WTC11 (cell line): Measurements from ENCODE around the gene GRAP2. TPM values are rescaled to one million over a fixed set of nuclear protein-coding genes. Genes with fewer than 3 reads are reported as not detected.

Source experiments
- ATAC-seq: fragments of 200-7000 bp; cut with Tn5 transposase; 2 replicates; pipeline ENCODE4 v1.10.0; 2021; ENCODE audit warnings: mild to moderate bottlenecking, moderate library complexity
- CTCF ChIA-PET: fragments of 300-600 bp; sonication (Branson Sonifier 250); formaldehyde crosslinking; loops from one replicate; lab custom pipeline; 2021; ENCODE audit warnings: antibody characterized with exemption; lab: Charles Lee
- POLR2A ChIA-PET: fragments of 350-600 bp; sonication (Branson Sonifier 250); formaldehyde crosslinking; loops from one replicate; lab custom pipeline; 2021; ENCODE audit warnings: antibody characterized with exemption; lab: Charles Lee
- DNase-seq: peaks from one replicate; pipeline ENCODE4 v3.0.0; 2021; ENCODE audit warnings: low spot score
- H3K27ac Mint-ChIP-seq: 2 replicates; pipeline ENCODE4 v1.8.0; 2021; ENCODE audit warnings: mixed read lengths
- H3K27me3 Mint-ChIP-seq: 2 replicates; pipeline ENCODE4 v1.8.0; 2021; ENCODE audit warnings: low read depth, mild to moderate bottlenecking, moderate library complexity, mixed read lengths
- H3K36me3 Mint-ChIP-seq: 2 replicates; pipeline ENCODE4 v1.8.0; 2021; ENCODE audit warnings: mixed read lengths
- H3K4me1 Mint-ChIP-seq: 2 replicates; pipeline ENCODE4 v1.8.0; 2022; ENCODE audit warnings: mixed read lengths
- H3K4me3 Mint-ChIP-seq: 2 replicates; pipeline ENCODE4 v1.8.0; 2021; ENCODE audit warnings: mild to moderate bottlenecking, moderate library complexity, mixed read lengths
- H3K9me3 Mint-ChIP-seq: 2 replicates; pipeline ENCODE4 v1.8.0; 2021; ENCODE audit warnings: mixed read lengths
- AR ChIP-seq: fragments of 250-450 bp; sonication (Bioruptor Pico); IDR thresholded peaks from 2 replicates; pipeline ENCODE4 v1.9.0; 2021; ENCODE audit warnings: mild to moderate bottlenecking
- ARID4B ChIP-seq: sonication (generic); formaldehyde crosslinking; IDR thresholded peaks from 2 replicates; pipeline ENCODE4 v1.8.0; 2023; ENCODE audit warnings: missing genetic modification reagents, mild to moderate bottlenecking, borderline replicate concordance
- ATF6 ChIP-seq: sonication (generic); formaldehyde crosslinking; IDR thresholded peaks from 2 replicates; pipeline ENCODE4 v1.8.1; 2023; ENCODE audit warnings: mild to moderate bottlenecking, missing genetic modification reagents
- EMX1 ChIP-seq: fragments of 250-450 bp; sonication (Bioruptor Pico); IDR thresholded peaks from 2 replicates; pipeline ENCODE4 v1.8.0; 2021; ENCODE audit warnings: mild to moderate bottlenecking
- ESRRA ChIP-seq: sonication (generic); formaldehyde crosslinking; IDR thresholded peaks from 2 replicates; pipeline ENCODE4 v1.8.1; 2022; ENCODE audit warnings: mild to moderate bottlenecking, missing genetic modification reagents, borderline replicate concordance
- FOXP4 ChIP-seq: sonication (generic); formaldehyde crosslinking; IDR thresholded peaks from 2 replicates; pipeline ENCODE4 v1.8.0; 2022; ENCODE audit warnings: mild to moderate bottlenecking, missing genetic modification reagents
- GABPB1 ChIP-seq: sonication (generic); formaldehyde crosslinking; IDR thresholded peaks from 2 replicates; pipeline ENCODE4 v1.8.1; 2023; ENCODE audit warnings: mild to moderate bottlenecking, missing genetic modification reagents
- IRF1 ChIP-seq: sonication (generic); formaldehyde crosslinking; IDR thresholded peaks from 2 replicates; pipeline ENCODE4 v1.8.0; 2023; ENCODE audit warnings: missing genetic modification reagents
- NR1H2 ChIP-seq: sonication (generic); formaldehyde crosslinking; IDR thresholded peaks from 2 replicates; pipeline ENCODE4 v1.9.0; 2021; ENCODE audit warnings: mild to moderate bottlenecking, moderate library complexity, missing genetic modification reagents
- OVOL2 ChIP-seq: fragments of 250-450 bp; sonication (Bioruptor Pico); IDR thresholded peaks from 2 replicates; pipeline ENCODE4 v1.9.0; 2021; ENCODE audit warnings: mild to moderate bottlenecking, borderline replicate concordance
- PREB ChIP-seq: sonication (generic); formaldehyde crosslinking; IDR thresholded peaks from 2 replicates; pipeline ENCODE4 v1.8.1; 2022; ENCODE audit warnings: mild to moderate bottlenecking, missing genetic modification reagents, moderate library complexity, borderline replicate concordance
- RELA ChIP-seq: sonication (generic); formaldehyde crosslinking; IDR thresholded peaks from 2 replicates; pipeline ENCODE4 v1.8.1; 2022; ENCODE audit warnings: missing genetic modification reagents, mild to moderate bottlenecking, borderline replicate concordance
- SP1 ChIP-seq: sonication (generic); formaldehyde crosslinking; conservative IDR thresholded peaks from 2 replicates; pipeline ENCODE4 v1.8.1; 2022; ENCODE audit warnings: missing genetic modification reagents
- ZNF219 ChIP-seq: sonication (generic); formaldehyde crosslinking; IDR thresholded peaks from 2 replicates; pipeline ENCODE4 v1.8.0; 2023; ENCODE audit warnings: missing genetic modification reagents, mild to moderate bottlenecking, borderline replicate concordance
- ZNF263 ChIP-seq: sonication (generic); formaldehyde crosslinking; IDR thresholded peaks from 2 replicates; pipeline ENCODE4 v1.8.1; 2022; ENCODE audit warnings: low read depth, mild to moderate bottlenecking, moderate library complexity, missing genetic modification reagents
- ZNF423 ChIP-seq: fragments of 250-450 bp; sonication (Bioruptor Pico); IDR thresholded peaks from 2 replicates; pipeline ENCODE4 v2.1.2; 2022; ENCODE audit warnings: mild to moderate bottlenecking, moderate library complexity
- ZNF671 ChIP-seq: fragments of 250-450 bp; sonication (Bioruptor Pico); IDR thresholded peaks from 2 replicates; pipeline ENCODE4 v1.8.0; 2021; ENCODE audit warnings: mild to moderate bottlenecking
- ZSCAN18 ChIP-seq: fragments of 250-450 bp; sonication (Bioruptor Pico); IDR thresholded peaks from 2 replicates; pipeline ENCODE4 v2.1.2; 2022; ENCODE audit warnings: mild to moderate bottlenecking, moderate library complexity
- total RNA-seq: library from RNA; stranded (reverse); gene quantifications from 3 replicates; pipeline ENCODE4 v1.2.3, GENCODE V29; 2021

The GRAP2 gene
- total RNA-seq, 1 experiment from 2014 or later, result 0.33 TPM

- TF ChIP-seq ZNF423 (CRISPR knock-in tag) (no peak), IRF1 (CRISPR knock-in tag) (no peak), ATF6 (CRISPR knock-in tag) (no peak), ZSCAN18 (no peak), ZNF263 (CRISPR knock-in tag) (no peak), EMX1 (CRISPR knock-in tag) (no peak), SP1 (no peak), ZNF219 (CRISPR knock-in tag) (no peak)
- peaks cover 35% of the 10 kb centered on the region for H3K27me3 Mint-ChIP-seq
- ChIA-PET POLR2A (interaction anchor here (0.7 kb wide), 1 partner anchor 38 kb away, joined by 5 read pairs; no protein-coding TSS in a partner anchor), CTCF (interaction anchor here (0.6 to 0.7 kb wide), 2 partner anchors 47 to 140 kb away, joined by 3 to 5 read pairs; no protein-coding TSS in a partner anchor)
- DNase-seq (no peak), ATAC-seq (no peak)
- H3K27ac Mint-ChIP-seq, result no peak overlapping the region
- H3K4me1 Mint-ChIP-seq, result peaks cover 3% of the 10 kb centered on the region
- H3K9me3 Mint-ChIP-seq, result no peaks in the 10 kb centered on the region
- H3K4me3 Mint-ChIP-seq, result no peak overlapping the region
- no peaks in the 10 kb centered on the region for H3K36me3 Mint-ChIP-seq
Observed at GRCh38 chr22:39984006-39984405, 83.1 kb downstream of the GRAP2 start.

- no peak overlapping the region for H3K4me3 Mint-ChIP-seq
- no peak for ATAC-seq
- peaks cover 10% of the 10 kb centered on the region for H3K4me1 Mint-ChIP-seq
- peaks cover 43% of the 10 kb centered on the region for H3K27me3 Mint-ChIP-seq
- no peaks in the 10 kb centered on the region for H3K36me3 Mint-ChIP-seq
- CTCF ChIA-PET, result interaction anchor here (0.7 kb wide), 2 partner anchors 31 to 139 kb away, joined by 3 to 5 read pairs; no protein-coding TSS in a partner anchor
- no peaks in the 10 kb centered on the region for H3K9me3 Mint-ChIP-seq
- no peak for DNase-seq
- POLR2A ChIA-PET, result interaction anchor here (0.7 kb wide), 1 partner anchor 39 kb away, joined by 5 read pairs; no protein-coding TSS in a partner anchor
- H3K27ac Mint-ChIP-seq, result no peak overlapping the region
- TF ChIP-seq ZNF671 (CRISPR knock-in tag), result no peak
- no peak for TF ChIP-seq ARID4B
- TF ChIP-seq ESRRA, result no peak
- TF ChIP-seq PREB (CRISPR knock-in tag), result no peak
- TF ChIP-seq AR, result no peak
- TF ChIP-seq NR1H2 (CRISPR knock-in tag), result no peak
- TF ChIP-seq RELA (CRISPR knock-in tag), result no peak
- no peak for TF ChIP-seq GABPB1 (CRISPR knock-in tag)
- no peak for TF ChIP-seq OVOL2
- no peak for TF ChIP-seq FOXP4 (CRISPR knock-in tag)
Observed at GRCh38 chr22:39984746-39985145, 83.9 kb downstream of the GRAP2 start.
